AG10803 (cell line): ENCODE data around the gene POFUT2.

Experiments used
- DNase-seq: peaks from one replicate; pipeline ENCODE4 v3.0.0; 2010; ENCODE audit warnings: low read depth
- H3K4me3 ChIP-seq: 2 replicates; pipeline ENCODE4 v1.5.1; 2011; ENCODE audit warnings: mild to moderate bottlenecking, low read length, control low read depth
- TF ChIP-seq, protein P1 (sequence below): conservative IDR thresholded peaks from 2 replicates; pipeline ENCODE4 v1.5.1; 2011; ENCODE audit warnings: mild to moderate bottlenecking, low read length, control low read depth, inconsistent platforms

POFUT2 gene

DNA sequence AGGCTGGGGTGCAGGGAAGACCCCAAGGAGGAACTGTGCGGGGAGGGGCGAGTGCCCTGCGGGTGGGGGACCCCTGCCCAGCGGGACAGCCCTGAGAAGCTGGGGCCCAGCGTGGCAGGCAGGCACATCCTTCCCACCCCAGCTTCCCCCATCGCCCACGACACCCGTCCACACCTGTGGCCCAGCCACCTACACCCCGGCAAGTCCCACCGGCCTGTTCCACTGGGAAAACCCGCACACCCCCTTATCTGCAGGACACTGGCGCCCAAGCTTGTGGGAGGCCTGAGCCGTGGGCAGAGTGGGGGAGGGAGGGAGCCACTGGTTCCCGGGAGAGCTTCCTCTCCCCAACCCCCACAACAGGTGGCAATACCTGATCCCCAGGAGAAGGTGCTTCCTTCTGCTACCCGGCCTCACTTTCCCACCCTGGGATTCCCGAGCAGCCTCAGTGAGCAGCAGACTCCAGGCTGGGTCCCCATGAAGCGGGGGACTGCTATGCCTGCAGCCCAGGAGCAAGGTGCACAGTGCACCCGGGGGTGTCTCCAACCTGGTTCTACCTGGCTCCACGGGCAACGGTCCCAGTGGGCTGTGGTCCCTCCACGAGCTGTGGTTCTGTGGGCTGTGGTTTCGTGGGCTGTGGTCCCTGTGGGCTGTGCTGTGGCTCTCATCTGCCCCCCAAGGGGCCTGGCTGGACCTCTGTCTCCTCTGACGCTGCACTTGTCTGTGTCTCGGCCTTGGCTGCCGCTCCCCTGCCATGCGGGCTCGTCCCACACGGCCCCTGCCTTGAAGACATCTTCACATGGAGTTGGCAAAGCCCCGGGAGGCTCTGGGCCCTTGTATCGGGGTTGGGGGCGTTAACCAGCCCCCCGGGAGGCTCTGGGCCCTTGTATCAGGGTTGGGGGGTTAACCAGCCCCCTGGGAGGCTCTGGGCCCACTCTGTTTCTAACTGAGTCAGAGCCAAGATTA lies 37.8 kb upstream of the POFUT2 start:
- TF ChIP-seq, protein P1, sequence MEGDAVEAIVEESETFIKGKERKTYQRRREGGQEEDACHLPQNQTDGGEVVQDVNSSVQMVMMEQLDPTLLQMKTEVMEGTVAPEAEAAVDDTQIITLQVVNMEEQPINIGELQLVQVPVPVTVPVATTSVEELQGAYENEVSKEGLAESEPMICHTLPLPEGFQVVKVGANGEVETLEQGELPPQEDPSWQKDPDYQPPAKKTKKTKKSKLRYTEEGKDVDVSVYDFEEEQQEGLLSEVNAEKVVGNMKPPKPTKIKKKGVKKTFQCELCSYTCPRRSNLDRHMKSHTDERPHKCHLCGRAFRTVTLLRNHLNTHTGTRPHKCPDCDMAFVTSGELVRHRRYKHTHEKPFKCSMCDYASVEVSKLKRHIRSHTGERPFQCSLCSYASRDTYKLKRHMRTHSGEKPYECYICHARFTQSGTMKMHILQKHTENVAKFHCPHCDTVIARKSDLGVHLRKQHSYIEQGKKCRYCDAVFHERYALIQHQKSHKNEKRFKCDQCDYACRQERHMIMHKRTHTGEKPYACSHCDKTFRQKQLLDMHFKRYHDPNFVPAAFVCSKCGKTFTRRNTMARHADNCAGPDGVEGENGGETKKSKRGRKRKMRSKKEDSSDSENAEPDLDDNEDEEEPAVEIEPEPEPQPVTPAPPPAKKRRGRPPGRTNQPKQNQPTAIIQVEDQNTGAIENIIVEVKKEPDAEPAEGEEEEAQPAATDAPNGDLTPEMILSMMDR, result no peak
- no peak for DNase-seq
- no peak overlapping the region for H3K4me3 ChIP-seq

DNA sequence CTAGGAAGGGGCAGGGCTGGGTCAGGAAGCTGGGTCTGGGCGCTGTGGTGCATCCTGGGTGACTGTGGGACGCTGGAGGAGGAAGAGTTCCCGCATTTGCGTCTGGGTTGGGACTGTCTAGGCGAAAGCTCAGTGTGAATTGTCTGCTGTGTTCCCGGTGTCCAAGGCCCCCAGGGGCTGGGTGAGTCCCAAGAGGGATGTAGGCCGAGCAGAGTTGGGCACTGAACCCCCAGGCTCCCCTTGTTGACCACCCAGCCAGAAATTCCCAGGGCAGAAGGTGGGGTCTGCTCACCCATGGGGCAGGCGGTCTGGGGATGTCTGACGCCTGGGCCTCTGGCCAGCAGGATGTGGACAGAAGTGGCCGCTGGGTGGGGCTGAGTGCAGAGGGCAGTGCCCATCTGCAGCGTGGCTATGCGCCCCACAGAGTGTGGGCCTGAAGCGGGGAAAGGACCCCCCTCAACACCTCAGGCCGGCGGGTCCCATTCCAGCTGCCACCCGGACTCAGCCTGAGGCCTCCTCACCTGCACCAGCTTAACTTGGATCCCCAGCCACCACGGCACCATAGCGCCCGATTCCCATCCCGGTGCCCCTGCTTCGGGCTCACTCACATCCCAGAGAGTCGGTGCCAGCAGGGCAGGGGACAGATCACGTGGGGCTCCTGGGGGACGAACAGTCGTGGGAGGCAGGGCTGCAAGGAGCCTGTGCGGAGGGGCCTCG lies 37.0 kb upstream of the POFUT2 start:
- TF ChIP-seq, protein P1, result no peak
- no peak overlapping the region for H3K4me3 ChIP-seq
- DNase-seq, result no peak

DNA sequence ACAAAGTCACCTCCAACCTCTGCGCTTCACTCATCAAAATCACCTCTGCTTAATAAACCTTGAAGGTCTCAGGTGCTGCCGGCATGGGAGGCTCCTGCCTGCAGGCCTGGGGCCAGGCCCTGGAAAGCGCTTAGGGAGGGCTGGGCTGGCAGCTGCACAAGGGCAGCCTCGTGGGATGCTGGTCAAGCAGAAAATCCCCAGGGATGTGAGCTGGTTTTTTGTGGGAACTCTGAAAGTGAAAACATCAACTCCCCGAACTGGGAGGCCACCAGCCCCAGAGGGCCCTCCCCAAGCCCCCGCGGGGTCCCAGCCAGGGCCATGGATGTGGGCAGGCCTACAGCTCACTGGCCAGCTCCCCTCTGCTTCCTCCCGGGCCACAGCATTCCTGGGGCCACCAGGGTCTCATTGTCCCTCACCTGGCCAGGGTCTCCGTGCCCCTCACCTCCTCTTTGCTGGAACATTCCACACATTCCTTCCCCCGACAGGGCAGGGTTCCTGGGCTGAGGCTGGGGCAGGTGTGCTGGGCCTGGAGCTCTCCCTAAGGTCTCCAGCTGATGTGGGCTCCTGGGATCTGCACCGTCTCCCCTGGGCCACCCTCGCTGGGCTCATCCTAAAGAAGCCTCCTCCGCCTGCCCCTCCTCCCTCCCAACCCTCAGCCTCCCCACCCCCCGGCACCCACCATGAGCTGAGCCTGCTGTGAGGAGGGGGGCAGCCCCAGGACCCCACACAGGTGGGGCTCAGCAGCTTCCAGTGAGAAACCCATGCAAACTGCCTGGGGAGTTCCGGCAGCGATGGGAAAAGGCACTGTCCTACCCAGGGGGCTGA lies 36.0 kb upstream of the POFUT2 start:
- peak; percentile 54 for DNase-seq
- TF ChIP-seq, protein P1, result no peak
- no peak overlapping the region for H3K4me3 ChIP-seq

DNA sequence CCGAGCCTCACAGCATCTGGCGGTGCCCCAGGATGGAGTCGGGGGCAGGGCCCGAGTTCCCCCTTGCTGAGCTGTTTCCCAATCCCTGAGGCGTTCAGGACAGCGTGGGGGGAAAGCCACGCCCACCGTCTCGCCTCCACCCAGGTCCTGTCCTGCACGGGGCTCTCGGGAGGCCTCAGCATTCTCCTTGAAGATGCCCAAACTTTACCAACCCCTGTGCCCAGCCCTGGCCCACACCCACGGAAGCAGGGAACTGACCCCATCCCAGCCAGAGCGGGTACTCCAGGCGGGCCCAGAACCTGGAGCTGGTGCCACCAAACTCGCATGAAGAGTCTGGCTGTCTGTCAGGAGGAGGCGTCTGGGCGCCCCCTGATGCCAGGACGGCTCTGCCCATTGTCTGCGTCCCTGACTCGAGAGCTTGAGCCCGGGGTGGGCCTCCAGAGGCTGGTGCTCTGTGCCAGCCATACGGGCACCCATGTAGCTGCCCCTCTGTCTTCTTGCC lies 35.3 kb upstream of the POFUT2 start:
- DNase-seq, result peak; percentile 36

DNA sequence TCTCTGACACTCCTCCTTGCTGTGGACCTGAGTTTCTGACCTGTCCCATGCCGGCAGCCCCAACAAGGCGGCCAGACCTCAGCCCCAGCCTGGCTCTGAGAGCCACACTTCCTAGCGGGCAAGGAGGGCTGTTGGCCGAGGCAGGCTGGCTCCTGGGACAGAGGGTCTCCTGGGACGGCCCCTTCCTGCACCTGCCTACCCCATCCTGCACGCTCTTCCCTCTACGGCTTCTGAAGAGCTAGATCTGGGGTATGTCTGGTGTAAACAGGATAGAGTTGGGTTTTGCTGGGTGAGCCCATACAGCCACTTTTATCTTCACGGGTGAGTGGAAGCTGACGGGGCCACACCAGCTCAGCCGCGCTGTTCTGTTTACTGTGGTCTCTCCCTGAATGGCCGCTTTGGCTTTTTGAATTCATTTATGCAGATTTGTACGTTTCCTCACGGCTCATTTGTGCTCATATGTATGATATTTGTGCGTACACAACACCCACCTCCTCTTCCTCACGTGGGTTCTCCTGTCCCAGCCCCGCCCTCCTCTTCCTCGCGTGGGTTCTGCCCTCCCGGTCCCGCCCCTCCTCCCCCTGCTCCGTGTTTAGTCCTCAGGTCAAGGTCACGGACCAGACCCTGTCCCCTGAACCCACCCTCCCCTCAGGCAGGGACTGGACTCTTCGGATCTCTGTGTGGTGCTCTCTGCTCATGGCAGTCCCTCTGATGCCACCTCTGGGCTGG lies 34.7 kb upstream of the POFUT2 start:
- DNase-seq, result no peak
- TF ChIP-seq, protein P1, result no peak
- H3K4me3 ChIP-seq, result no peak overlapping the region

More for the DNA sequence above, 35.3 kb upstream of the POFUT2 start:
- TF ChIP-seq, protein P1, result peak; percentile 6; the same call in 1 of the 2 replicates
- H3K4me3 ChIP-seq, result no peak overlapping the region
